ENCODE data around the gene PPIL6. TPM values are rescaled to one million over a fixed set of nuclear protein-coding genes. Genes with fewer than 3 reads are reported as not detected.

Gene PPIL6
- total and polyA plus RNA-seq, 2 donors (not counting 1 experiment from before 2014, with no cell fraction given), result 0.85 to 1.8 TPM

- DNase-seq (no peak), ATAC-seq (ENCODE audit: low read depth) (no peak)
- no peaks in the 10 kb centered on the region for H3K27me3 Mint-ChIP-seq
- intact Hi-C loops (cut with micrococcal nuclease), result loop anchor here (10.0 kb wide), 1 partner anchor 1327 kb away; the partner anchor contains the start of gene CDK19
- H3K4me1 Mint-ChIP-seq, result peaks cover 21% of the 10 kb centered on the region
- Histone ChIP-seq H3K4me1 (ENCODE audit: control insufficient read depth in 2 of 2, insufficient read depth in 2 of 2, low read length in 2 of 2) (peaks cover 9 to 16% of the 10 kb centered on the region in 2 donors), H3K4me2 (replicated peaks; ENCODE audit: low read depth, low read length, poor library complexity, severe bottlenecking) (no peak overlapping the region), H2AFZ (ENCODE audit: insufficient read depth, low read depth, low read length, poor library complexity, severe bottlenecking) (no peak overlapping the region), H3K27me3 (replicated peaks in 1 of 4; ENCODE audit: control extremely low read depth in 1 of 4, control insufficient read depth in 3 of 4, insufficient read depth in 4 of 4, low read length in 3 of 4) (no peaks in the 10 kb centered on the region), H3K9ac (ENCODE audit: low read length) (no peak overlapping the region), H3K79me2 (ENCODE audit: control insufficient read depth, insufficient read depth, low read length) (no peaks in the 10 kb centered on the region), H4K20me1 (ENCODE audit: control insufficient read depth, insufficient read depth, low read length, poor library complexity, severe bottlenecking) (no peaks in the 10 kb centered on the region), H3K9me3 (ENCODE audit: control extremely low read depth in 1 of 3, control insufficient read depth in 2 of 3, insufficient read depth in 1 of 3, low read length in 2 of 3) (no peaks in the 10 kb centered on the region), H3K27ac (ENCODE audit: low read length in 2 of 2) (no peak overlapping the region), H3K36me3 (replicated peaks in 1 of 2; ENCODE audit: control extremely low read depth in 1 of 2, control insufficient read depth in 1 of 2, extremely low read depth in 1 of 2, insufficient read depth in 2 of 2, low read length in 1 of 2) (no peaks in the 10 kb centered on the region), H3K4me3 (ENCODE audit: control extremely low read depth in 1 of 5, extremely low read depth in 1 of 5, insufficient read depth in 1 of 5, low read depth in 2 of 5, low read length in 4 of 5) (no peak overlapping the region)
- no peak for TF ChIP-seq CTCF (IDR thresholded peaks at IDR 0.05)
- TF ChIP-seq EZH2 (IDR thresholded peaks at IDR 0.05; ENCODE audit: borderline replicate concordance, insufficient read depth, low read depth, low read length, poor library complexity, severe bottlenecking), result no peak
- no peaks in the 10 kb centered on the region for H3K9me3 Mint-ChIP-seq (ENCODE audit: insufficient read depth)
- ChIA-PET CTCF (interaction anchor here (0.6 kb wide), 1 partner anchor 110 kb away, joined by 3 read pairs; no protein-coding TSS in a partner anchor), POLR2A (no interaction called here)
- no peak overlapping the region for H3K4me3 Mint-ChIP-seq
- no peak overlapping the region for H3K27ac Mint-ChIP-seq
Observed at GRCh38 chr6:109488001-109488400, 47.6 kb upstream of the PPIL6 start.

DNA sequence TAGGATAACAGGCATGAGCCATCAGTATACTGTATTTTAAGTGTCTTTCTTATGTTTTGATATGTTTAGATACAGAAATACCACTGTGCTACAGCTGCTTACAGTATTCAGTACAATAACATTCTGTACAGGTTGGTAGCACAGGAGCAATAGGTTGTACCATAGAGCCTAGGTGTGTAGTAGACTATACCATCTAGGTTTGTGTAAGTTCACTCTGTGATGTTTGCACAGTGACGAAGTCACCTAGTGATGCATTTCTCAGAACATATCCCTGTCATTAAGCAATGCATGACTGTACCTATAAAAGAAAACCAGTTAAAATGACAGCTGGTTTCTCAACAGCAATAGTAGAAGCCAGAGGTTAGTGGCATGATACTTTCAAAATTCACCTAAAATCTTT lies 45.6 kb upstream of the PPIL6 start:
- Histone ChIP-seq H3K9ac (ENCODE audit: low read length) (no peak overlapping the region), H3K27me3 (replicated peaks in 1 of 4; ENCODE audit: control extremely low read depth in 1 of 4, control insufficient read depth in 3 of 4, insufficient read depth in 4 of 4, low read length in 3 of 4) (no peaks in the 10 kb centered on the region), H3K27ac (ENCODE audit: low read length in 2 of 2) (no peak overlapping the region), H2AFZ (ENCODE audit: insufficient read depth, low read depth, low read length, poor library complexity, severe bottlenecking) (no peak overlapping the region), H3K4me1 (ENCODE audit: control insufficient read depth in 2 of 2, insufficient read depth in 2 of 2, low read length in 2 of 2) (peaks cover 16 to 28% of the 10 kb centered on the region in 2 donors), H3K9me3 (ENCODE audit: control extremely low read depth in 1 of 3, control insufficient read depth in 2 of 3, insufficient read depth in 1 of 3, low read length in 2 of 3) (no peaks in the 10 kb centered on the region), H3K36me3 (replicated peaks in 1 of 2; ENCODE audit: control extremely low read depth in 1 of 2, control insufficient read depth in 1 of 2, extremely low read depth in 1 of 2, insufficient read depth in 2 of 2, low read length in 1 of 2) (peaks cover 1 to 8% of the 10 kb centered on the region in 2 experiments), H3K4me2 (replicated peaks; ENCODE audit: low read depth, low read length, poor library complexity, severe bottlenecking) (no peak overlapping the region), H3K79me2 (ENCODE audit: control insufficient read depth, insufficient read depth, low read length) (peaks cover 19% of the 10 kb centered on the region), H4K20me1 (ENCODE audit: control insufficient read depth, insufficient read depth, low read length, poor library complexity, severe bottlenecking) (no peaks in the 10 kb centered on the region), H3K4me3 (ENCODE audit: control extremely low read depth in 1 of 5, extremely low read depth in 1 of 5, insufficient read depth in 1 of 5, low read depth in 2 of 5, low read length in 4 of 5) (no peak overlapping the region)
- intact Hi-C loops (cut with micrococcal nuclease), result loop anchor here (10.0 kb wide), 1 partner anchor 1329 kb away; the partner anchor contains the start of gene CDK19
- no peaks in the 10 kb centered on the region for H3K9me3 Mint-ChIP-seq (ENCODE audit: insufficient read depth)
- no peak for DNase-seq
- no CpG with 5 or more reads among the region's 1 CpG for WGBS (ENCODE audit: insufficient coverage)
- ChIA-PET POLR2A (no interaction called here), CTCF (interaction anchor here (0.9 kb wide), 1 partner anchor 219 kb away, joined by 3 read pairs; no protein-coding TSS in a partner anchor)
- no peak overlapping the region for H3K4me3 Mint-ChIP-seq
- peaks cover 27% of the 10 kb centered on the region for H3K4me1 Mint-ChIP-seq
- TF ChIP-seq CTCF (IDR thresholded peaks at IDR 0.05) (no peak), EZH2 (IDR thresholded peaks at IDR 0.05; ENCODE audit: borderline replicate concordance, insufficient read depth, low read depth, low read length, poor library complexity, severe bottlenecking) (no peak)
- no peak for ATAC-seq (ENCODE audit: low read depth)
- no peaks in the 10 kb centered on the region for H3K27me3 Mint-ChIP-seq
- H3K27ac Mint-ChIP-seq, result no peak overlapping the region
